SKM-1 treated with dmso at 0.1 percent for 144 hours (cell line): ENCODE measurements around the gene ACOX3.
A peak's percentile ranks its signal among the peaks of the same experiment; 100 is the strongest.
"Not testable (repeated sequence)": the region's sequence is repeated elsewhere in the genome, so short reads cannot be mapped to it uniquely, and the experiment has no call there.

ENCODE experiments used
- DNase-seq: peaks from one replicate; lab custom pipeline; 2025; ENCODE audit not compliant: unreplicated experiment; lab: John Stamatoyannopoulos, UW

ACOX3 gene

DNA sequence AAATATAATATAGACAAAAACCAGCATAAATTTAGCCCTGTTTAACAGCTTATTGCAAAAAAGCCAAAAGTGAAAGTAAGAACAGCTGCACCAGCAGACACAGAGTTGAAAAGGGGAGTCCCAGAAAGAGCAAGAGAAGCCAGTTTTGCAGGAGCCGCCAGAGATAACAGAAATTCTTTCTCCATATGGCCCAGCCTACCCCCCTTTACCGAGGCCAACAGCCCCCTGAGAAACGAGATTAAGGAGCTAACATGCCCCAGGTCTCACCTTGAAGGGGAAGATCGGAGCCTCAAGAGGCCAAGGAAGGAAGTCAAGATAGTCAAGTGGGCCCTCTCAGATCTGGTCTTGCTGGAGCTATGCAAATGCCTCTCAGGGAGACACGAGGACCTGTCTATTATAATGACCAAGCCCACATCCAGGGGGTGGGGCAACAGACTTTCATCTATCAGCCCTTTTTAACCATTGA is 4.8 kb downstream of the ACOX3 start:
- no peak for DNase-seq

DNA sequence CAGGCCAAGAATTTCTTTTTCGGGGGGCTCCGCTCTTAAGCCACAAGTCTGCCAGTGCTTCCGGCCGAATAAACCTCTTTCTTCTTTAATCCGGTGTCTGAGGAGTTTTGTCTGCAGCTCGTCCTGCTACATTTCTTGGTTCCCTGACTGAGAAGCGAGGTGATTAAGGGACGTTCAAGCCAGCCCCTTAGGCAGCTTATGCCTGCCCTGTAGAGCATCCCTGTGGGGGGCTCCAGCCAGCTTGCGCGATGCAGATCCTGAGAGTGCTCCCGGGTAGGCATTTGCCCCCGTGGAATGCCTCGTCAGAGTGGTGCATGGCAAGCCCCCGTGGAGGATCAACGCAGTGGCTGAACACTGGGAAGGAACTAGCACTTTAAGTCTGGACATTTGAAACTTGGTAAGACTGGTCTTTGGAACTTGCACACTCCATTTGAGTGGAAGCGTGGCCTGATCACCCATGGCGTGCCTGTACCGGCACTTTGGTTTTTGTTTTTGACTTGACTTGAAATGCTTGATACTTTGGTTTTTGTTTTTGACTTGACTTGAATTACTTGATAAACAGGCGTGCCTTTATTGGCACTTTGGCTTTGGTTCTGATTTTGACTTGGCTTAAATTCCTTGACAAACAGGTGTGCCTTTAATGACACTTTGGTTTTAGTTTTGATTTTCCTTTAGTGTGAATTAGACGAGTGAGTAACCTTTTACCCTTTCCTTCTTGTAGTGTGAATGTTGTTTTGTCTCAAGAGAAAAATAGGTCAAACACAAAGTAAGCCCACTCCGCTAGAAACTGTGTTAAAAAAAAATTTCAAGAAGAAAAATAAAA is 6.1 kb downstream of the ACOX3 start:
- DNase-seq = no peak

DNA sequence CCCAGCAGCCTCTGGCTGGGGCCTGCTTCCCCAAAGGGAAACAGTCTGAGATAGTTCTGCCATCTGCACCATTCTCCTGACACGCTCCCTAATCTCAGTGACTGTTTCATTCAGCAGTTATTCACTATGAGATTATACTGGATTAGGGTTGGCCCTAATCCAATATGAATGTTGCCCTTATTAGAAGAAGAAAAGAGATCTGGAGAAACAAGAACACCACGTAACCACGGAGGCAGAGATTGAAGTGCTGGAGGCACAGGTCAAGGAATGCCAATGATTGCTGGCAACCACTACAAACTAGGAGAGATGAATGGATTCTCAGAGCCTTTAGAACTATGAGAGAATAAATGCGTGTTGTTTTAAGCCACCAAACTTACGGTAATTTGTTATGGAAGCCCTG is 7.4 kb downstream of the ACOX3 start:
- DNase-seq = no peak

DNA sequence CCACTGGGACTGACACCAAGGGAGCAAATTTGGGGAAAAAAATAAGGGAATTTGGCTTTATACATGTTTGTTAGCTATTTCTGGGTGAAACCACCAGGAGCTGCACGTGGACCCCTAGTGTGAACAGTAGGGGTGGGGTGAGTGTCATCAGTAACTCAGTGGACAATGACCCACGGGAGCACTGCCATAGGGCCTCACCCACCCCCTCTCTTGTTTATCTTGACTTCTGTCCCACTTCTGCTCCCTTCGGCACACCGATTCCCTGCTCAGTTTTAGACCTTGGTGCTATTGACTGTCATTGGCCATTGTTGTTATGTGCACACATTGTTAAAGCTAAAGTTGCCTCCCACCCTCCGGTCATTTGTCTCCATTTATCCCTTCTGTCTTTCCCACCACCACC is 9.0 kb downstream of the ACOX3 start:
- no peak for DNase-seq

DNA sequence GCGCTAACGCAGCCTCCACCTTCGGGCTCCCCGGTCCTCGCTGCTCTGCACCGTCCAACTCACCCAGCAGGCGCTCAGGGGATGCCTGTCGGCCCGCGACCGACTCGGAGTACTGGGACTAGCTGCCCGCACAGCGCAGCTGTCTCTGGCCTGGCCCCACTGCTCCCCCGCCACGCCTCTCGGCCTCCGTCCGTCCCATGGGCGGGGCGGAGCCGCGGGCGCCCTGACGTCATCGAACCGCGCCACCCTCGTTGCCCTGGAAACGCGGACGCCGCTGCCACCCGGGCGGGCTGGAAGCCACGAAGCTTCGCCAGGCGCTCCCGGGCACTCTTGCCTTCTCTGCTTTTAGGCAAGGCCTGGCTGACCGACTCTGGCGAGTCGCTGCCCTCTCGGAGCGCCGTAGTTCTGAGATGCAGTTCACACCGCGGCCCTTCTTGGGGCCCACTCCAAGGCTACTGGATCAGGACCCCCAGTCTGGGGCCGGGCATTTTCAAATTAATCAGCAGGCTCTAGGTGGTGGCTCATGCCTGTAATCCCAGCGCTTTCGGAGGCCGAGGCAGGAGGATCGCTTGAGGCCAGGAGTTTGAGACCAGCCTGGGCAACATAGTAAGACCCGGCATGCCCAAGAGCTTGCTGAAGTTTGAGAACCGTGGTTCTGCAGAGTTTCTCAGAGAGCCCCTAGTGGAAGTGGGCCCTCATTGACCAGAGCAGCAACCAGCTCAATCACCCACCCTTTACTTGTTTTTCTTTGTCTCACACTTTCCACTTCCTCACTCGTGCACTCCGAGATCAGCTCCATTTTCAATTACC is 12.0 kb downstream of the ACOX3 start:
- peak; percentile 81 for DNase-seq

DNA sequence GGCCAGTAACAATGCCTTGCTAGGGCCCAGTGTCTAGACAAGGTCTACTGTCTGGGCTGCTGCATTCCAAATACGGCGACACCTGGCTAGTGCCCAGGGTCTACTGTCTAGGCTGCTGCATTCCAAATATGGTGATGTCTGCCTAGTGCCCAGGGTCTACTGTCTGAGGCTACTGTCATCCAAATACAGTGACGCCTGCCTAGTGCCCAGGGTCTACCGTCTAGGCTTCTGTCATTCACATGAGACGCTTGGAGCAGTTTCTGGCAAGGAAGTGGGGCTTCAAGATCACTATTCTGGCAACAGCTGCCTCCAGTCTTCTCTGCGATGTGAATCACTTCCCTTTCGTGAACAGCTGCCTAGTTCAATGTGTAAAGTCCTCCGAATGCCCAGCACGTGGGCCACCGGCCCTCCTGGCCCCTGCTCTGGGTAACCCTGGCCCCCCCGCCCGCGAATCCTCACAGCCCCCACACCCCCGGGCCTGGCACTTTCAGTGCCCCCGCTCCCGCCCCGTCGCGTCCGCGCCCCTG is 12.7 kb downstream of the ACOX3 start:
- peak; percentile 38 for DNase-seq

DNA sequence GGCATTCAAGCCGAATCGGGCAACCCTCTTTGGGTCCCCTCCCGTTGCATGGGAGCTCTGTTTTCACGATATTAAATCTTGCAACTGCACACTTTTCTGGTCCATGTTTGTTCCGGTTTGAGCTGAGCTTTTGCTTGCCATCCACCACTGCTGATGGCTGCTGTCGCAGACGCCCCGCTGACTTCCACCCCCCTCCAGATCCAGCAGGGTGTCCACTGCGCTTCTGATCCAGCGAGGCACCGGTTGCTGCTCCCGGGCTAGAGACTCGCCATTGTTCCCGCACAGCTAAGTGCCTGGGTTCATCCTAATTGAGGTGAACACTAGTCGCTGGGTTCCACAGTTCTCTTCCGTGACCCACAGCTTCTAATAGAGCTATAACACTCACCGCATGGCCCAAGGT is 13.3 kb downstream of the ACOX3 start:
- DNase-seq = no peak

DNA sequence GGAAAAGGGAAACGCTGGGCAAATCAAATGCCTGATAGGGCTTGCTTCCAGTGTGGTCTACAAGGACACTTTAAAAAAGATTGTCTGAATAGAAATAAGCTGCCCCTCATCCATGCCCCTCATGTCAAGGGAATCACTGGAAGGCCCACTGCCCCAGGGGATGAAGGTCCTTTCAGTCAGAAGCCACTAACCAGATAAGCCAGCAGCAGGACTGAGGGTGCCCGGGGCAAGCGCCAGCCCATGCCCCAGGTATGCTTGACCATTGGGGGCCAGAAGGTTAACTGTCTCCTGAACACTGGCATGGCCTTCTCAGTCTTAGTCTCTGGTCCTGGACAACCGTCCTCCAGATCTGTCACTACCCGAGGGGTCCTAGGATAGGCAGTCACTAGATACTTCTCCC is 17.7 kb downstream of the ACOX3 start:
- DNase-seq = no peak

DNA sequence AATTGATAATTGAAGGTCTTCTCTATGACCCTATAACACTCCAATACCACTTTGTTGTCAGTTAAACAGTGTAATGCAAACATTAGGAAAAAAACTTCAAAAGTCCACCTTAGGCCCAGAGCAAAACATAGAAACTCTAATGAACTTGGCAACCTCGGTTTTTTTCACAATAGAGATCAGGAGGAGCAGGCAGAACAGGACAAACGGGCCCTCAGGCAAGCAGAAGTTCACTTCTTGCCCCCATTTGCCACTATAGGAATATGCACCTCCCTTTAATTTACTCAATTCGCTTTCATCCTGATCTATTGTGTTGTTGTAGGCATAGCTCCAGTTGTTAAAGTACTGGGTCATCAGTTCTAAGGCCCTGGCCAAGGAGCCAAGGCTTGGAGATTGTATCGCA is 18.2 kb downstream of the ACOX3 start:
- no peak for DNase-seq

DNA sequence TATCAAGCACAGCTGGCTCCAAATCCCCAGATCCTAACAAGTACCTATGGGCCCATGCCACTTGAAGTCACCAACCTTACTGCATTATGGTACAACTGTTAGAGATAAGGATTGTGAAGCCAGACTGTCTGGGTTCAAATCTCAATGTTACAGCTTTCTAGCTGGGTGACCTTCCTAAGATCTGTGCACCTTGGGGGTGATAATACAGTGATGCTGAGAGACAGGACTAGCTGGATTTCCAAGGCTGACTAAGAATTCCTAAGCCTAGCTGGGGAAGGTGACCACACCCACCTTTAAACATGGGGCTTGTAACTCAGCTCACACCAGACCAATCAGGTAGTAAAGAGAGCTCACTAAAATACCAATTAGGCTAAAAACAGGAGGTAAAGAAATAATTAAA is 20.4 kb downstream of the ACOX3 start:
- DNase-seq = not testable (repeated sequence)

DNA sequence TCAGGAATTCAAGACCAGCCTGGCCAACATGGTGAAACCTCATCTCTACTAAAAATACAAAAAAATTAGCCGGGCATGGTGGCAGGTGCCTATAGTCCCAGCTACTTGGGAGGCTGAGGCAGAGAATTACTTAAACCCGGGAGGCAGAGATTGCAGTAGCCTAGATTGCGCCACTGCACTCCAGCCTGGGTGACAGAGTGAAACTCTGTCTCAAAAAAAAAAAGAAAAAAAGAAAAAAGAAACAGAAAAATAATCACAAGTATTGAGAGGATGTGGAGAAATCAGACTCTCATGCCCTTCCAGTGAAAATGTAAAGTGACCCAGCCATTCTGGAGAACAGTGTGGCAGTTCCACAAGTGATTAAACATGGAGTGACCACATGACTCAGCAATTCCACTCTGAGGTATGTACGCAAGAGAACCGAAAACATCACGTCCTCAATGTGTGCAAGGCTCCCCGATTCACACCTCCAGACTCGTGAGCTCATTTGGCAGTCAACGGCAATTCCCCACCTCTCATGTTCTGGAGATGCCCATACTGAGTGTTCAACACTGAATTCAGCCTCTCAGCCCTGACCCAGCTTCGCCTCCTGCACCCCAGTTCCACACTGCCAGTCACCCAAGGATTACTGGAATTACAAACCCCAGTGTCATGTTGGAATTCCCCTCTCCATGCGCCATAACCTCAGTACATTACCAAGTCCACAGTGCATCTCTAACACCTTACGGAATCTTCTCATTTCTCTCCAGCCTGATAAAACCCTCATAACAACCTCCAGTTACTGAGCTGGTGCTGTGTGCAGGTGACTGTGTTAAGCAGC is 21.1 kb downstream of the ACOX3 start:
- DNase-seq = peak; percentile 49

DNA sequence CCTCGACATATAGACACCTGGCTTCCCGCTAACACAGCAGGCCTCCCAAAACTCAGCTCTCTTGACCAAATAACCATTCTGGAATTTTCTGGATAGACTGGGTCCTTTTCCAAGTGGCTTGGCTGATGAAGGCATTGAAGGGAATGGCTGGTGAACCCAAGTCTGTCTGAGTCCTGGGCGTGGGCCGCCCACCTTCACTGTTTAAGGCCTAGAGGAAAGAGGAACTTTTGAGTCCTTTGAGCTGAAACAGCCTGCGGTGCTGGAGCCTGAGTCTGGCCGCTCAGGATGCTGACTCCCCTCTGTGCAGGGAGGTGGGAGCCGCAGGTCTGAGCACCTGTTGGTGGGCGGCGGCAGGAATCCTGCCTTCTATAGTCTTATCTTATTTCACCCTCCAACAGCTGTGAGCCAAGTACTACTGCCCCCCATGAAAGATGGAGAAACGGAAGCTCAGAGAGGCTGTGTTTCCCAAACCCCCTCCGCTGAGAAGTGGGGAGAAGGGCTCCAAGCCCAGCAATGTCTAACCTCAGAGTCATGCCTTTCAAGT is 23.4 kb downstream of the ACOX3 start:
- DNase-seq = no peak

DNA sequence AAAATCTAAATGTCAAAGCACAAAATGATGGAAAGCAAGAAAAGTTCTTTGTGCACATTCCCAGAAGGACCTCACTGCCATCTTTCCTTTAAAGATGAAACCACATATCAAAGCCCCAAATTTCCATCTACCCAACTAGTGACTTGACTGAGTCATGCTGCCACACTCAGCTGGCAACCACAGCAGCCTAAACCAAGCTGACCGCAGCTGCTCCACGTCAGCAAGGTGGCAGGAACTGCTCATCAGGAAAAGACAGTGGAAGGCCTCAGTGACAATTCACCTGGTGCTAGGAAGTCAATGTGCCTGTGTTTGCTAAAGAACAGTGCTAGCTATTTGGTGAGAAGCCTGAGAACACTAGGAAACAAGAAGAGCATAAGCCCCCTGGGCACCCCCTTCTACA is 26.1 kb downstream of the ACOX3 start:
- DNase-seq = no peak

DNA sequence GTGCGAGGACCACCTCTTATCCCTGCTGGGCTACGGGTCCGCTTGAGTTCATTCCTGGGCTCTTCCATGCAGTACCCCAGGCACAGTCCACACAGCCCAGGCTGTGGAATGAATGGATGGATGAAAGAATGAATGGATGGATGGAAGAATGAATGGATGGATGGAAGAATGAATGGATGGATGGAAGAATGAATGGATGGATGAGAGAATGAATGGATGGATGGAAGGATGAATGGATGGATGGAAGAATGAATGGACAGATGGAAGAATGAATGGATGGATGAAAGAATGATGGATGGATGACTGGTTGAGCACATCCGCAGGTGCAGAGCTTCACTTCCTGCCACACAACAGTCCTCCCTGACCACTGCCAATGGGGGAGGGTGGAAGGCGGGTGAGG is 28.2 kb downstream of the ACOX3 start:
- no peak for DNase-seq

DNA sequence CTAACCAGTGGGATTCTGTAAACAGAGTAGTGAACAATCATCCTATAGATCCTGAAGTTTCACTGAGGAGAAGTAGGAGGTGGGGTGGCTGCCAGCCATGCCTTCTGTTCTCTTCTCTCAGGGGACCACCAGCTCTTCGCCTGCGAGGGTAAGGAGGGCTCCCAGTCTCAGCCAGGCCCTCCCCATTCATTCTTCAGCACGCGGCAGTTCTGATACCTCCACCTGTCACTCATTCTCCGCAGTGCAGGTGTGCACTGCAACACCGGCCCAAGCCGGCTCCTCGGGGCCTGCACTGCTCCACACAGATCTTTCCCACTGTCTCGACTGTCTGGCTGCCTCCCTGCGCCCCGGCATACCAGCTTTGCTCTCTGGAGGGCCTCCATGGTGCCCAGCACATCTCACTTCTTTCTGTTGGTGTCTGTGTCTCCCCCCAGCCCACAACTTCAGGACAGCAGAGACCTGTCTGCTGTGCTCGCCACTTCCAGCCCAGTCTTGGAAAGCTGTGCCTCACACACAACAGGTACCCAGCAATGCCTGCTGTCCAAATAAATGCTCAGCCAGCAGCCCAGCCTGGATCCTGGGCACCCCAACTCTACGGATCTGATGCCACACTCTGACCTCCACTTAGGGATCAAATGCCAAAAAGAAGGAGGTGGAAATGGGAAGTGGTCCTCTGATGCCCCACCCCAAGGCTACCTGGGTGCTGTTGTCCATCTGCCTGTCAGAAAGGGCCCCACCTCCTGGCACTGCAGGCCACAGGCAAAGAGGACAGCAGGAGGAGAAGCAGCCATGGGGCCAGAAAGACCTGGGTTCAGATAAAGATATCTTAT is 29.0 kb downstream of the ACOX3 start:
- DNase-seq = no peak

DNA sequence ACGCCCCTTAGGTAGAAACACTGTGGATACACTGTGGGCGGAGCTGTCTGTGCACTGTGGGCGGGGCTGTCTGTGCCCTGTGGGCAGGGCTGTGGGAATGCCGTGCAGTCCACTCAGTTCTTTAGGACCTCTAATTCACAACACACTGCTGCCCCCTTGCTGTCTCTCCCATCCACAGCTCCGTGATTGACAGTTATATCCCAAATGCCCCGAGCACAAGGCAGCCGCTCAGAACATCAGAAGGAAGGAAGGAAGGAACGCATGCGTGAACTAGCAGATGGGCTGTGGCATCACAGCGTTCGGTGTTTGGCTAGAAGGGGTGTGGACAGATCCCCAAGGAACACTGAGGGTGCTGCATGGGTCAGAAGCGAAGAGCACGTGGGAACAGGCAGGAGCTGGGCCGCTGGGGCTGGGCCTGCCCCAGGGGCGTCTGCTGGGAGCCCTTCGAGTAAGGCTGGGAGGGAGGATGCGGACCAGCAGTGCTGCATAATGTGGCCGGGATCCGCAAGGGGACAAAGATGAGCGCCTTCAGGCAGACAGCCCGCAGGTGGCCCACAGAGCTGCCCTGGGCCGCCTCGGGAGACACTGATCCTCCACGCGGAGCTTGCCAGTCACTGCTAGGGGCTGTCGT is 29.8 kb downstream of the ACOX3 start:
- peak; percentile 20 for DNase-seq

DNA sequence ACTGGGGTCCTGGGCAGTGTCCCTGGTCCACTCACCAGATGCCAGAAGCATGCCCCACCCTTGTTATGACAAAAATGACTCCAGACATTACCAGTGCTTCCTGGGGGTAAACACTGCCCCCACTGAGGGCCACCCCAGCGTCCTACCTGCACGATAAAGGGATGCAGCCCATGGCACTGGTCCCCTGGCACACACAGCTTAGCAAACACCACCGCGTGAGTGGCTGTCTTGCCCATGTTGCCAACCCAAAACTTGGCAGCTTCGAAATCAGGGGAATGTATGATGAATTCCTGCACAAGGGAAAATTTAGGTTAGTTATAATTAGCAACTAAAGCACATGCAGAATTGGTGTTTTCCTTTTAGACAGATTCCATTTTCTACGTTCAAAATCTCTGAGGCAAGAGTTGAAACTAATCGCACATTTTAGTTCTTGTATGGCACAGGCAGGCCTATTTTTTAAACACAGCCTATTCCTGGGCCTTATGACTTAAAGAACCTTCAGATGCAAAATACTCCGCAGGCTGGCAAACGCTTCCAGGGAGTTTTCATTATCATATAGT is 30.4 kb downstream of the ACOX3 start:
- no peak for DNase-seq

DNA sequence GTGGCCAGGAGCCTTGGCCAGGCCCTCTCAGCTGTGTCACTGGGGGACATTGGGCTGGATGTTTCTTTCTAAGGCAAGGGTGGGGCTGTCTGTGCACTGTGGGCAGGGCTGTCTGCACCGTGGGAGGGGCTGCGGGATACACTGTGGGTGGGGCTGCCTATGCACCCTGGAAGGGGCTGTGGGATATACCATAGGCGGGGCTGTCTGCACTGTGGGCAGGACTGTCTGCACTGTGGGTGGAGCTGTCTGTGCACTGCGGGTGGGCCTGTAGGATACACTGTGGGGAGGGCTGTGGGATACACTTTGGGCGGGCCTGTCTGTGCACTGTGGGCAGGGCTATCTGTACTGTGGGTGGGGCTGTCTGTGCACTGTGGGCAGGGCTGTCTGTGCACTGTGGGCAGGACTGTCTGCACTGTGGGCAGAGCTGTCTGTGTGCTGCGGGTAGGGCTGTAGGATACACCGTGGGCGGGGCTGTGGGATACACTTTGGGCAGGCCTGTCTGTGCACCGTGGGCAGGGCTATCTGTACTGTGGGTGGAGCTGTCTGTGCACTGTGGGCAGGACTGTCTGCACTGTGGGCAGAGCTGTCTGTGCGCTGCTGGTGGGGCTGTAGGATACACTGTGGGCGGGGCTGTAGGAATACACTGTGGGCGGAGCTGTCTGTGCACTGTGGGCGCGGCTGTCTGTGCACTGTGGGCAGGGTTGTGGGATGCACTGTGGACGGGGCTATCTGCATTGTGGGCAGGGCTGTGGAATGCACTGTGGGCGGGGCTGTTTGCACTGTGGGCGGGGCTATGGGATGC is 31.1 kb downstream of the ACOX3 start:
- no peak for DNase-seq
